K562 (cell line): ENCODE measurements around the gene OTUD1.

Source experiments
- CTCF ChIP-seq, 3 experiments: IDR thresholded peaks in 2 of 3; conservative IDR thresholded peaks in 1 of 3; 2 replicates each; pipeline ENCODE4 v1.5.1; 2011 to 2012; ENCODE audit warnings: low read length in 3 of 3, mild to moderate bottlenecking in 3 of 3, control low read depth in 2 of 3, improper control_type of control experiment in 1 of 3, inconsistent platforms in 1 of 3, low read depth in 1 of 3, mixed read lengths in 1 of 3, moderate library complexity in 1 of 3; ENCODE audit not compliant: insufficient read depth in 2 of 3
- E2F6 ChIP-seq, 2 experiments: IDR thresholded peaks; 2 replicates each; pipeline ENCODE4 v1.6.1; 2011; ENCODE audit warnings: borderline replicate concordance in 1 of 2, control low read depth in 1 of 2, low read depth in 1 of 2, low read length in 1 of 2, mild to moderate bottlenecking in 1 of 2, mixed read lengths in 1 of 2, moderate library complexity in 1 of 2; ENCODE audit not compliant: insufficient read depth in 1 of 2, insufficient read length in 1 of 2, poor library complexity in 1 of 2, severe bottlenecking in 1 of 2; ENCODE audit errors: extremely low read depth in 1 of 2
- FIP1L1 ChIP-seq: fragments of 200-400 bp; formaldehyde crosslinking; IDR thresholded peaks from 2 replicates; pipeline ENCODE4 v1.6.1; 2018; ENCODE audit warnings: mild to moderate bottlenecking, low read depth, low read length; ENCODE audit not compliant: poor library complexity, severe bottlenecking
- GABPB1 ChIP-seq: sonication (generic); formaldehyde crosslinking; IDR thresholded peaks from 2 replicates; pipeline ENCODE4 v1.8.0; 2022; ENCODE audit warnings: mild to moderate bottlenecking, missing genetic modification reagents
- REST ChIP-seq, 2 experiments: fragments of 450-650 bp; formaldehyde crosslinking in 1 of 2; IDR thresholded peaks; 2 replicates each; pipeline versions ENCODE4 v1.4.0 to v1.6.1; 2014 to 2020; ENCODE audit warnings: mild to moderate bottlenecking in 2 of 2, borderline replicate concordance in 1 of 2, low read depth in 1 of 2
- USF2 ChIP-seq: sonication (generic); formaldehyde crosslinking; IDR thresholded peaks from 2 replicates; pipeline ENCODE4 v1.5.0; 2020; ENCODE audit warnings: missing genetic modification reagents

GRCh38 chr10:23395017-23395416 lies 43.9 kb upstream of the OTUD1 start:
- TF ChIP-seq FIP1L1 (no peak), USF2 (CRISPR knock-in tag) (no peak), GABPB1 (CRISPR knock-in tag) (no peak), E2F6 (IDR thresholded peaks at IDR 0.05; ENCODE audit: borderline replicate concordance in 1 of 2, extremely low read depth in 1 of 2, insufficient read depth in 1 of 2, insufficient read length in 1 of 2, low read depth in 1 of 2, low read length in 1 of 2, poor library complexity in 1 of 2, severe bottlenecking in 1 of 2) (no peak), CTCF (IDR thresholded peaks at IDR 0.05 in 2 of 3, conservative IDR thresholded peaks at IDR 0.05 in 1 of 3; ENCODE audit: insufficient read depth in 2 of 3, low read depth in 1 of 3, low read length in 3 of 3) (no peak), REST (IDR thresholded peaks at IDR 0.05; ENCODE audit: borderline replicate concordance) (no peak), REST (CRISPR knock-in tag; IDR thresholded peaks at IDR 0.05; ENCODE audit: low read depth) (no peak)
